Measurements from ENCODE around the gene GLS2.
A peak's percentile ranks its signal among the peaks of the same experiment; 100 is the strongest.
"Not testable (repeated sequence)": the region's sequence is repeated elsewhere in the genome, so short reads cannot be mapped to it uniquely, and the experiment has no call there.

Gene GLS2

DNA sequence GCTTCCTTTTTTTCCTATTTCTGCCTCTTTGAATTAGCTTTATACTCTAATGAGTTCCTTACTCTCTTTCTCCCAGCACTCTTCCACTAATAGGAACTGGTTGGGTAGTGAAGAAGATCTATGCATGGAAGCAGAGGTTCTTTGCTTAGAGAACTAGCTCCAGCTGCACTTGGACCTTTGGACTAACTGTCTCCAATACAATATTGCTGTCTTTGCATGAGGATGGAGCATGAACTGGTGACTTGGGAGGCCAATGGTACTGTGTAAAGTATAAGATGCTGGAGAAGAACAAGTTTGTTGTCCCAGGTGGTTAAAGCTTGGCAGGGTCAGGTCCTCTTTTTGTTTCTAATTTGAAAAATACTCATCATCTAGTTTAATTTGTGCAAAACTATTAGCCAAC, 2.4 kb upstream of the GLS2 start:
- no peak for DNase-seq

DNA sequence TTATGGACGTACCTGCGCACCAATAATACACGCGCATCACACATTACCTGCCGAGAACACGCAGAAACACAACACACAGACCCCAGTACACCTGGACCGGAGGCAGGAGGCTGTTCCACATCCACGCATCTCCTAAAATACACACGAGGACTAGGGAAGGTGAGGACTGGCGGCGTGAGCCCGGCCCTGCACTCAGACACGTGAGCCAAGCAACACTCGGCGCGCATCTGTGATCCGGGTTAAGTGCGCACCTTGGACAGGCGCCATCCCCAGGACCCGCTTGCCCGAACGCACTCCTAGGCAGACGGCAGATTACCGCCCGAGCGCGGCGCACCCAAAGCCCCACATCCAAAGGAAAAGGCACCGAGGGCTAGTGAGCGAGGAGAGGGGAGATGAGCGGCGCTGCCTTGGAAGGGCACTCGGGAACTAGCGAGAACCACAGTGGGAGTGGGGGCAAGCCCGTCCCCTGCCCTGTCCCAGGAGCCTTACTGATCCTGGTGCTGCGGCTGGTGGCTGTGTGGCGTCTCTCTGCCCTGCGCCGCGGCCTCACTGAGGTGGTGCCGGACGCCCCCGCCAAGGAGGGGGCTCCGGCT, 417 bp downstream of the GLS2 start:
- DNase-seq, result no peak

DNA sequence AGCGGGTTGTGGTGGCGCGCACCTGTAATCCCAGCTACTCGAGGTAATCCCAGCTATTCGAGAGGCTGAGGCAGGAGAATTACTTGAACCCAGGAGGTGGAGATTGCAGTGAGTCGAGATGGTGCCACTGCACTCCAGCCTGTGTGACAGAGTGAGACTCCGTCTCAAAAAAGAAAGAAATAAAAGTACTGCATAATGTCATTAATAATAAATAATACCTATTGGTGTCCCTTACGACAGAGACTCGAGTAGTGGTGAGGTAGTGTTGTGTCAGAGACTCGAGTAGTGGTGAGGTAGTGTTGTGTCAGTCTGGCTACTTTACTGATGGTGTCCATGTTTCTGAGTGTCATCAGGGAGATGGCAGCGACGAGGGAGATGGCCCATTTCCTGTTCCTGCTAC, 1.3 kb downstream of the GLS2 start:
- no peak for DNase-seq

DNA sequence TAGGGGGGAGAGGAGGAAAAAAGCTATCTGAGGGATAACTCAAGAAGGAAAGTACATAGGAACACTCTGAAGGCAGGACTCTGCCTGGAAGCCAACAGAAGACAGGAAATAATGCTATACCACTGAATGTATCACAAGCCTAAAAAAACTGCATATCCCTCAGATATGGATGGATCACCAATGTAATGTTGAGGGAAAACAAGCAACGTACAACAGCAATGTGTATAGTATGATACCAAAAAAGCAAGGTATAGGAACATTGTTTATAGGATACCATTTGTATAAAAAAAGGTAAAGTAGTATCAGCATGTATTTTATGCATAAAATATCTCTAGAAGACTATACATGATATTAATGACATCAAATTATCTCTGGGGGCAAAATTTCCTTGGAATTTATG, 3.4 kb downstream of the GLS2 start:
- DNase-seq, result no peak

DNA sequence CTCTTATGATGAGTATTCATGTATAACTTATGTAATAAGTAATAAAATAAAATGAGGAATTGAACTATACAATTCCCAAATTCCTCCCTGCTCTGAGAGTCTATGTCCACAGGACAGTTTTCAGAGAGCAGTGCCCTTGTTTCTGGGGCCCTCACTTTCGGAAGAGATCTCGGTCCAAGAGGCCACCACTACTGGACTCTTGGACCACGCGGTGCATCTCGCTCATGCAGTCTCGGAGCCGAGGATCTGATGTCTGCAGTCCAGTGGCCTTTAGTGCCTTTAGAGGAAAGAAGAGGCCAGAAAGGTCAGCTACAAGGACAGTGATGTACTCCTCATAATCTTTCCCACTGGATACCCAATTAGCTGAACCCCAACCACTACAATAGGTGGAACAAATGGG, 8.3 kb downstream of the GLS2 start:
- no peak for DNase-seq

DNA sequence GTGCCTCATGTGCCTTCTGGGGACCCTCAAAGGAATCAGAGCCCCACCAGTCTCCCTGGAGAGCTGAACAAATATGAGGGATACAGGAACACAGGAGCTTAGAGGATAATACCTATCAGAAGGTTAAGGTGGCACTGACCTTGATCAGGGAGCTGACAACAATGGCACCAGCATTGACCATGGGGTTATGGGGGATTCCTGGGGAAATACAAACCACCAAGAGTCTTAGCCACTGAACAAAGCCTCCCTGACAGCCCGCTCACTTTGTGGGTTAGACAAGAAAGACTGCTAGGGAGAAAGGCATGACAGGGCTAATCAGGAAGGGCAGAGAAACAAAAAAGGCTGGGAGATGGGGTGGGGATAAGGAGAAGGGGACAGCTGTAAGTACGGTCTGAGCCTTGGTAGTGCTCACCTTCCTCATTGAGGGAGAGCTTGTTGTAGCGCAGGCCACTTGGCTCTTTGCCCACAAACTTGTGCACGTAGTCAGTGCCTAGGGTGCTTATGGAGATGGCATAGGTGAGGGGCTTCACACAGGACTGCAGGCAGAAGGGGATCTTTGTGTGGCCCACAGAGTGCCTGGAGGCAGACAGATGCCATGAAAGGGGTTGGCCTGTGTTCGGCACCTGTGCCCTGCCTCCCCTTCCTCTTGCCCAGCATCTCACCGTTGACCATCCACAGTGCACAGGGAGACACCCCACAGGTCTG, 10.3 kb downstream of the GLS2 start:
- DNase-seq, result no peak

DNA sequence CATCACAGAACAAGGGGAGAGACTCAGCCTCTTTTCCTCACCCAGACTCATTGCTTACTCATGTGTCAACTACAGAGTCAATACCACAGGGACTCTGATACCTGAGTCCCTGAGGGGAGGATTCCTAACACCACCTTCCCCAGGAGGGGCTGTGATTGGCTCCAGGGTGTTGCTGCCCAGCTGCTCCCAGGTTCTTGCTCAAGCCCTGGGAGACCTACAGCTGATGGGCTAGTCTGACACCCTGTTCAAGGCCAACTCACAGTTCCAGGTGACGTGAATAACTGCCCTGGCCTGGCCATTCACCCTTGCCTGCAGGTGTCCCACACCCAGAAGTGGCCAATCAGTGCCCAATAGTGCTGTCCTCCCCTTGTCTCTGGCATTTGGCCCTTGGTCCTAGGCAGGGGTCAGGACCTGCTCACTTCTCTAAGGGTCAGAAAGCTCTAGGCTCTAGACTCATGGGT, 11.0 kb downstream of the GLS2 start:
- no peak for DNase-seq

DNA sequence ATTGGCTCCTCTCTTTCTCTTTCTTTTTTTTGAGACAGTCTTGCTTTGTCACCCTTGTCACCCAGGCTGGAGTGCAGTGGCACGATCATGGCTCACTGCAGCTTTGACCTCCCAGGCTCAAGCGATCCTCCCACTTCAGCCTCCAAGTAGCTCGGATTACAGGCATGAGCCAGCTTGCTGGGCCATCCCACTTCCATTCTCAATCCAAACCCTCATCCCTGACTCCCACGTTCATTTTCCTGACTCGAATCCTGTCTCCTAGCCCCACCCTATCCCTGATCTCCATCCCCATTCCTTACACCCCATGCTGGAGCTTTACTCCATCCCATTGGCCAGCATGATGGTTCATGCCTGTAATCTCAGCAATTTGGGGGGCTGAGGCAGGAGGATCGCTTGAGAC, 11.8 kb downstream of the GLS2 start:
- DNase-seq, result no peak

DNA sequence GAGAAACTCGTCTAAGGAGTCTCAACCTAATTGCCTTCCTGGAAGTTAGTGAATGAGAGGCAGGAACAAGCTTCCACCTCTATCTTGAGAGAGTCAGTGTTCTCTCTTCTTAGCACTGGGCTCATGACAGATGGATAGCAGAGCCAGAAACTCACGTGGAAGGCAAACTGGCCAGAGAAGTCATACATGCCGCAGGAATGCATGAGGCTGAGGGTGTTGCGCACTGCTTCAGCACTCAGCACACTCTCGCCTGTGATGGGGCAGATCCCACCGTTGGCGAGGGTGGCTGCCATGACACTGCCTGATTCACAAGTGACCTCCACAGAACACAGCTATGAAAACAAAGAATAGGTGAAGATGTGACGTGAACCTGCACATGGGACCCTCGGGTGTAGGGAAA, 13.6 kb downstream of the GLS2 start:
- no peak for DNase-seq

DNA sequence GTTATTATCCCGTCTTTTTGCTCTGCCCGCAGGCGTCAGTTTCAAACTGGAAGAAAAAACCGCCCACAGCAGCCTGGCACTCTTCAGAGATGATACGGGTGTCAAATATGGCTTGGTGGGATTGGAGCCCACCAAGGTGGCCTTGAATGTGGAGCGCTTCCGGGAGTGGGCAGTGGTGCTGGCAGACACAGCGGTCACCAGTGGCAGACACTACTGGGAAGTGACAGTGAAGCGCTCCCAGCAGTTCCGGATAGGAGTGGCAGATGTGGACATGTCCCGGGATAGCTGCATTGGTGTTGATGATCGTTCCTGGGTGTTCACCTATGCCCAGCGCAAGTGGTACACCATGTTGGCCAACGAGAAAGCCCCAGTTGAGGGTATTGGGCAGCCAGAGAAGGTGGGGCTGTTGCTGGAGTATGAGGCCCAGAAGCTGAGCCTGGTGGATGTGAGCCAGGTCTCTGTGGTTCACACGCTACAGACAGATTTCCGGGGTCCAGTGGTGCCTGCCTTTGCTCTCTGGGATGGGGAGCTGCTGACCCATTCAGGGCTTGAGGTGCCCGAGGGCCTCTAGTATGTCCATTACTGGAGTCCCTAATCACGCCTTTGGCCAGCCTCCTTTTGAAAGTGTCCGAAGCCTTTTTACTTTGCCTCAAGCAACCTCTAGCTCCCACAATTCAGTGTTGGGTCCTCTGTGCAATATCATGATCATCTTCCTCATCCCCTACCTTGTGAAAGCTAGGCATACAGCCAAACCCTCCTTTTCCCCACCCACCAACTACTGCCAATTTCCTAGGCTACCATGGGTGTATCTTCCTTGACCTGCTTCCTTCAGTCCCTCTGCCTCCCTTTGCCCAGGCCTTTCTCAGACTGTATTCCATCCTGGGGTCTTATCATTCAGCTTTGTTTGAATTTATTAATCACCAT, 18.7 kb downstream of the GLS2 start:
- no peak for DNase-seq

DNA sequence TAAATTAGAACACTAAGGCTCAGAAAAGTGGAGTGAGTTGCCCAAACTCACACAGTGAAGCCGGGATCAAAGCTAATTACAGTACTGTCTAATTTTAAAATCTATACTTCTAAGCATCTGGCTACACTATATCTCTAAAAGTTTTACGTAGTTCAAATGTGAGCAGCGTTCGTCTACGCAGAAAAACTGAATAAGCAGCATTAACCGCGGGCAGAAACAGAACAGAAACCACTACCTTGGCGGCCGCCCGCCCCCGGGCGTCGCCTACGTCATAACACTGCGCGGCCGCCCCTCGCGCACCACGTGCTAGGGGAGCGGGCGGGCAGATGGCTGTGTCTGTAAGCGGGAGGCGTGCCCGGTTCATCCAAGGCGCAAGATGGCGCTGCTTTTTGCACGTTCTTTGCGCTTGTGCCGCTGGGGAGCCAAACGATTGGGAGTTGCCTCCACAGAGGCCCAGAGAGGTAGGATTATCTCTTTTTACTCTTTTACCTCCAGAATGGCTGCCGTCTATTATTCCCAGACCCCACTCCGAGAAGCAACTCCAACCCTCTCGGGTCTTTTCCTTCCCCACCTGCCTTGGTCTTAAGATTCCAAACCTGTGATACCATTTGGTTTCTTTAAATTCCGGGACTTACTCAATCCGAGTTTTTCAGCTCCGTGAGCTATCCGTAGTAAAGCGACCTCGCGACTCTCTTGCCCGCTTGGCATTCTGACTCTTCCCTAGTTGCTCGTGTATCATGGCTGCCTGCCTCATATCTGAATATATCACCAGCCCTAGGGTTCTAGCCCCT, 19.6 kb downstream of the GLS2 start, which contains the start of gene SPRYD4:
SPRYD4 (plus strand) TSS at position 363 of the 791 bp plus-strand sequence; CDS start at position 377, 14 bp downstream.
- peak; percentile 85 for DNase-seq

DNA sequence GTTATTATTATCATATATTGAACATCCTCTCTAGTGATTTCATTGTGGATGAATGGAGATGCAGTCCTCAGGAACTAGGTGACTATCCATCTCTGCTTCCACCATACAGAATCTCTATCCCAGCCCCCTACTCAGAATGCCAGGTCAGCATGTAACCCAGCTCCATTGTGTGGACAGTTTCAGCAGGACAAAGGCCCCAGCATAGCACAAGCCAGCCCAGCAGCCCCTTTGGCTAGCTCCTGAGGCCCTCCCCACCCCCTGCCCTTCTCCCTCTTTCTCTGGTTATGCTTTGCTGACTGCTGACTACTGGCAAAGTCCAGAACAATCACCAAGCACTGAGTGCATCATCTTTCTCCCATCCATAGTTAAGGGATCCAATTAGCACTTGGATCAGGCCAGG, 25.4 kb downstream of the GLS2 start:
- no peak for DNase-seq

DNA sequence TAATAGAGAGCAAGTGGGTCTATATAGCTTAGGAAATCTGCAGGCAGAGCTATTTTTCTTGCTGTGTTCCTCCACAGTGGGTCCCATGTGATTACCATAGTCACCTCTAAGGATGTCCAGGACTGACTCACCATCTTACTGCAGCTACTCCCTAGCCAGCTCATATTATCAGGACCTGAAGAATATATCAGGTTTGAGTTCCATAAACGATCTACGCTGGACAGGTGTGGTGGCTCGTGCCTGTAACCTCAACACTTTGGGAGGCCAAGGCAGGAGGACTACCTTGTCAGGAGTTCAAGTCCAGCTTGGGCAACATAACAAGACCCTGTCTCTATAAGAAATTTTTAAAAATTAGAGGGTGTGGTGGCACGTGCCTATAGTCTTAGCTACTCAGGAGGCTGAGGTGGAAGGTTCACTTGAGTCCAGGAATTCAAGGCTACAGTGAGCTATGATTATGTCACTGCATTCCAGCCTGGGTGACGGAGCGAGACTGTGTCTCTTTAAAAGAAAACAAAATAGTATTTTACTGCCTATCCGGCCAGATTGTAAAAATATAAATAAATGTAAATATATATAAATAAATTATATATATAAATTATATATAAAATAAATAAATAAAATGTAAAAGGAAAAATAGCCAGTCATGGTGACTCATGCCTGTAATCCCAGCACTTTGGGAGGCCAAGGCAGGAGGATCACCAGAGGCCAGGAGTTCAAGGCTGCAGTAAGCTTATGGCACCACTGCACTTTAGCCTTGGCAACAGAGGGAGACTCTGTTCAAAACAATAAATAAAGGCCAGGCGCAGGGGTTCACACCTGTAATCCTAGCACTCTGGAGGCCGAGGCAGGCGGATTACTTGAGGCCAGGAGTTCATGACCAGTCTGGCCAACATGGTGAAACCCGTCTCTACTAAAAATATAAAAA, 26.5 kb downstream of the GLS2 start:
- DNase-seq, result no peak

DNA sequence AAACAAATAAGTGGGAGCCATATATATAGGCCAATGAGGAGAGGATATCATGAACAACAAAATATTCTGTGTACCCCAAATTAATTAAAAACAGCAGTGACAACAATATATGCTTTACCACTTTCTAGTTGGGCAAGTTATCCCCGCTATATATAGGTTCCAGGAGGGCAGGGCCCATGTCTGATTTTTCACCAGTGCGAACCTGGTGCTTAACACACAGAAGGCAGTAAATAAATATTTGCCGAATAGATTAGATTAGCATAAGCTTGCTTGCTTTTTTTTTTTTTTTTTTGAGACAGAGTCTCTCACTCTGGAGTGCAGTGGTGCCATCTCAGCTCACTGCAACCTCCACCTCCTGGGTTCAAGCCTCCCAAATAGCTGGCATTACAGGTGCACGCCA, 30.1 kb downstream of the GLS2 start:
- DNase-seq, result no peak

DNA sequence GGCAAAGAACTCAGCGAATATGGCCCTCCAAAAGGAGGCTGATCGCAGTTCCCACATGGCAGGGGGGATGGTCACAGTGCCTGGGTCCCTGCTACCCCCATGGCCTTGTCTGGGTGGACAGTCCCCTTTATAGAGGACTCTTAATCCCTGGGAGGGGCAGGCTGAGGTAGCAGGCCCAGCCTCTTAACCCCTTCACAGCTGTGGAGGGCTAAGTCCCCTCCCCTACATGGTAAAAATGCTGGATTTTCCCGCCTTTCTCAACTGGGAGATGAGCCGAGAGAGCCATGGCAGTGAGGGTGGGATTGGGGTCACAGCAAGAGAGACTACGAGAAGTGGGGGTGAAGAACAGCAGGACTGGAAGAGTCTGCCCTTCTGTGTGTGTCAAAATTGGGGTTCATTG, 33.4 kb downstream of the GLS2 start, which contains the start of gene MIP:
MIP (minus strand) TSS at position 101 of the 400 bp plus-strand sequence; CDS start at position 57, 44 bp downstream.
- DNase-seq, result no peak

DNA sequence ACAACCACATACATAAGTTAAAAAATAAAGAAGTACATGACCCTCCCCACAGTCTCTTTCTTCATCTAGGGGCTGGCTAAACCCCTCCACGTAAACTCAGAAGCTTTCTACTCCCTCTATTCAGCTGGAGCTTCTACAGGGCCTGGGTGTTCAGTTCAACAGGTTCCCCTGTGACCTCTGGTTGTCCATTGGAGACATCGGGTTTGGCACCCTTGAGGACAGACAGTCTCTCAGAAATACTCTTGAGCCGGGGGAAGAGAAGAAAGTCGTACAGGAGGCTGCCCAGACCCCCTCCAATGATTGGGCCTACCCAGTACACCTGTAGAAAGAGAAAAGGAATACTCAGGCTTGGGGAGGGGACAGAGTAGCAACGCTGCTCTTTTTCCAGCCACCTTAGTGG, 36.8 kb downstream of the GLS2 start:
- no peak for DNase-seq

DNA sequence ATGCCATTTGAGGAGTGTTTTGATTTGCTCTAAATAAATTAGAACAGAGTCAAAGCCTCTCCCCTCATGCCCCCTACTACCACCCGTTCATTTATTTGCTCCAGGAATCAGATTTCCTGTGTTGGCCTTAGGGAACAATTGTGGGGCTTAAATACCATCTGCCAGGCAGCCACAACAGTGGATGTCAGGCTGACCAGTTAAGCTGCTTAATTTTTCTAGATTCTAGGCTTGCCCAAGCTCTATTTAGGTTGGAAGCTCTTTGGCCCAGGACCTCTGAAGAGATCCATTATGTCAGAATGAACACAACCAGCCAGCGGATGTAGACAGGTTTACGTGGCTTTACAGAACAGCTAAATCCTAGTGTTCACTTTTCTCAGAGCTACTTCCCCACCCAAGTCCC, 37.7 kb downstream of the GLS2 start:
- DNase-seq, result no peak

DNA sequence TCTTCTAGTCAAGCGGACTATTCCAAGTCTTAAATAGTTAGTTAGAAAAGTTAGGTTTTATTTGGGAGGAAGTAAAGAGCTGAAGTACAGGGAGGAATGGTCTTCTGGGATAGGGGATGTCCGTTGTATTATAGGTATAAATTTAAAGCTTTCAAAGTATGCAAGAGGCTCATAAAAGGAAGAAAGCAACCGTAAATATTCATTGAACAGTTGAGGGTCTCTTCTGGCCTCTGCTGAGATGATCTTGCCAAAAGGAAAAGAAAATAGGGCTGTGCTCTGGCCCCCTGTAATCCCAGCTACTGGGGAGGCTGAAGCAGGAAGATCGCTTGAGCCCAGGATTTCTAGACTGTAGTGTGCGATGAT, 38.4 kb downstream of the GLS2 start:
- DNase-seq, result no peak

DNA sequence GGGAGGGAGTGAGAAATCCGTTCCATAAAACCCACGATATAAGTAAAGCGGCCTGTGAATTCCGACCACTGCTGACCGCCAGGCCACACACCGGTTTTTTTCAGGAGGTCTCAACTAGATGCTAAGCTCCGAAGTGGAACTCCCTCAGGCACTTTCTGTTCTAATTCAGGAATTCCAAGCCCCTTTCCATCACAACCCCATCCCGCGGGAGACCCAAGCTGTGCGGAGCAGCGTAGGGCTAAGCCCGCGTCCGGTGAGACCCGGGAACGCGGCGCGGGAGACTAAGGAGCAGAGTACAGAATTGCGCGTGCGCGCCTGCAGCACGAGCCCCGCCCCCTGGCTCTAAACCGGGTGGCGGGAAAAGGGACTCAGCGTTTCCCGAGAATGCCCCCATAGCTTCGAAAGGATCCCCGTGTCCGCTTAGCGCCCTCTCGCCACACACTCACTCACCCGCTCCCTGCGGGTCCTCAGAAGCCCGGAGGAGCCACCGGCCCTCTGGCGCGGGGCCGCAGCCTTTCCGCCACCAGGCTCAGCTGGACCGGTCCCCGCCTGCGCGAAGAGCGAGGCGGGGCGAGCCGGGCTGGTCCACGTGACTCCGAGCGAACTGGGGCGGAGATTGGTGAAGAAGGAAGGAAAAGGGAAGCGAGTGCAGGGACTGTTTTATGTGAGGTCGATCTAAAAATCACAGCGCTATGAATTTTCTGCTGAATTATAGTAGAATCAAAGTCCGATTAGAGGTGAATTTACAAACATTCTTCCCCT, 38.9 kb downstream of the GLS2 start, which contains the start of gene TIMELESS:
TIMELESS (minus strand) TSS at position 567 of the 762 bp plus-strand sequence. CDS start 15,256 bp downstream, outside the sequence.
- peak; percentile 70 for DNase-seq

DNA sequence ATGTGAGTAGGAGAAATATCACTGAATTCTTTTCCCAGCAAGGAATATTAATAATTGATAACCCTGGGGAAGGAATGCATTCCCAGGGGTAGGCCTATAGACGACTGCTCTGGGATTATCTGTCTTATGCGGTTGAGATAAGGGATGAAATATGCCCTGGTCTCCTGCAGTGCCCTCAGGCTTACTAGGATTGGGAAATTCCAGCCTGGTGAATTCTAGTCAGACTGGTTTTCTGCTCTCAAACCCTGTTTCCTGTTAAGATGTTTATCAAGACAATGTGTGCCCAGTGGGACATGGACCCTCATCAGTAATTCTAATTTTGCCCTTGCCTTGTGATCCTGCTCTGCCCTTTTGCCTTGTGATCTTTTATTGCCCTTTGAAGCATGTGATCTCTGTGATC, 44.8 kb downstream of the GLS2 start:
- not testable (repeated sequence) for DNase-seq
